WERI-Rb-1 (cell line): Measurements from ENCODE around the gene MMP24OS.

Experiments
- DNase-seq: peaks from one replicate; pipeline ENCODE4 v3.0.0-alpha.2; 2020
- H3K27ac ChIP-seq: fragments of 250-450 bp; sonication (Bioruptor Pico); 2 replicates; pipeline ENCODE4 v1.5.1; 2020; ENCODE audit warnings: mild to moderate bottlenecking, moderate library complexity
- H3K27me3 ChIP-seq: fragments of 250-450 bp; sonication (Bioruptor Pico); 2 replicates; pipeline ENCODE4 v1.5.1; 2021; ENCODE audit warnings: mild to moderate bottlenecking, low read depth, moderate library complexity; ENCODE audit not compliant: insufficient read depth, severe bottlenecking
- H3K36me3 ChIP-seq: fragments of 250-450 bp; sonication (Bioruptor Pico); 2 replicates; pipeline ENCODE4 v1.5.1; 2020; ENCODE audit warnings: mild to moderate bottlenecking, moderate library complexity
- H3K4me3 ChIP-seq: 2 replicates; pipeline ENCODE4 v1.5.1; 2011; ENCODE audit warnings: low read depth, mild to moderate bottlenecking, control low read depth, low read length
- H3K9me3 ChIP-seq: fragments of 250-450 bp; sonication (Bioruptor Pico); 2 replicates; pipeline ENCODE4 v1.5.1; 2021; ENCODE audit warnings: mild to moderate bottlenecking, moderate library complexity; ENCODE audit not compliant: severe bottlenecking
- CTCF ChIP-seq: IDR thresholded peaks from 2 replicates; pipeline ENCODE4 v1.5.1; 2011; ENCODE audit warnings: low read depth, mild to moderate bottlenecking, control low read depth, inconsistent platforms, low read length

Gene MMP24OS

GRCh38 chr20:35240083-35240810 lies 37.7 kb downstream of the MMP24OS start:
- Histone ChIP-seq H3K4me3 (no peak overlapping the region), H3K27me3 (no peaks in the 10 kb centered on the region), H3K27ac (no peak overlapping the region), H3K36me3 (no peaks in the 10 kb centered on the region), H3K9me3 (peaks cover 8% of the 10 kb centered on the region)
- TF ChIP-seq CTCF = no peak
- DNase-seq = no peak

DNA sequence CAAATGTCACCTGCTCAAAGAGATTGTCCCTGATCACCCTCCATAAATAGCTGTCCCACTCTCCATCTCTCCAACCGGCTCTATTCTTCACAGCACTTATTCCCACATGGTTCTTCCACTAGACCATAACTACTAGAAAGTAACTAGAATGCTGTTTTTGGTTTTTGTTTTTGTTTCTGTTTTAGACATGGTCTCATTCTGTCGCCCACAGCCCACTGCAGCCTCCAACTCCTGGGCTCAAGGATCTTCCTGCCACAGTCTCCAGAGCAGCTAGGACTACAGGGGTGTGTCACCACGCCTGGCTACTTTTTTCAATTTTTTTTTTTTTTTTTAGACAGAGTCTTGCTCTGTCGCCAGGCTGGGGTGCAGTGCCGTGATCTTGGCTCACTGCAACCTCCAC lies 39.2 kb downstream of the MMP24OS start:
- Histone ChIP-seq H3K36me3 (no peaks in the 10 kb centered on the region), H3K27me3 (no peaks in the 10 kb centered on the region), H3K9me3 (peaks cover 8% of the 10 kb centered on the region), H3K27ac (no peak overlapping the region), H3K4me3 (no peak overlapping the region)
- DNase-seq = no peak
- no peak for TF ChIP-seq CTCF

- H3K4me3 ChIP-seq = no peak overlapping the region
- peaks cover 8% of the 10 kb centered on the region for H3K9me3 ChIP-seq
- H3K27me3 ChIP-seq = no peaks in the 10 kb centered on the region
- H3K36me3 ChIP-seq = no peaks in the 10 kb centered on the region
- no peak overlapping the region for H3K27ac ChIP-seq
- TF ChIP-seq CTCF = no peak
- DNase-seq = no peak
Measured at GRCh38 chr20:35238170-35238569, 39.8 kb downstream of the MMP24OS start.

DNA sequence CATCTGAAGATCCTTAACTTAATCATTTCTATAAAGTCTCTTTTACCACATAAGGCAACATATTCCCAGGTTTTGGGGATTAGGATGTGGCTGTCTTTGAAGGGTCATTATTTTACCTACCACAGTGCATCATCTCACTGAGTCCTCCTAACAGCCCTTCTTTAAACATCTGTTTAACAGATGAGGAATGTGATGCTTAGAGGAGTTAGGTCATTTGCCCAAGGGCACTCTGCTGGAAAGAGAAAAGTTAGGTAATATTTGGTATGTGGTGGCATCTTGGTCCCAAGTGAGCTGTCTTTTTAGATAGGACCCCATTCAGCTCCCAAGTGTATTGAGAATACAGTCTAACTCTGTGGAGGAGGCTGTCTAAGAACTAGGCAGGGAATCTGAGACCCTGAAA lies 40.4 kb downstream of the MMP24OS start:
- no peaks in the 10 kb centered on the region for H3K36me3 ChIP-seq
- no peak for DNase-seq
- no peak overlapping the region for H3K27ac ChIP-seq
- H3K4me3 ChIP-seq = no peak overlapping the region
- H3K27me3 ChIP-seq = no peaks in the 10 kb centered on the region
- no peak for TF ChIP-seq CTCF
- peaks cover 8% of the 10 kb centered on the region for H3K9me3 ChIP-seq

GRCh38 chr20:35235881-35236280 lies 42.0 kb downstream of the MMP24OS start:
- DNase-seq = no peak
- TF ChIP-seq CTCF = no peak
- H3K4me3 ChIP-seq = no peak overlapping the region

GRCh38 chr20:35232575-35232974 lies 45.3 kb downstream of the MMP24OS start:
- Histone ChIP-seq H3K36me3 (no peaks in the 10 kb centered on the region), H3K27ac (no peak overlapping the region), H3K4me3 (no peak overlapping the region), H3K9me3 (peaks cover 8% of the 10 kb centered on the region), H3K27me3 (no peaks in the 10 kb centered on the region)
- TF ChIP-seq CTCF = no peak
- DNase-seq = no peak

More at GRCh38 chr20:35235881-35236280, 42.0 kb downstream of the MMP24OS start:
- H3K9me3 ChIP-seq = peaks cover 8% of the 10 kb centered on the region
- no peak overlapping the region for H3K27ac ChIP-seq
- H3K36me3 ChIP-seq = no peaks in the 10 kb centered on the region
- no peaks in the 10 kb centered on the region for H3K27me3 ChIP-seq
